GM13976 (cell line): ENCODE data around the gene TYROBP.

ENCODE experiments used
- DNase-seq: peaks from one replicate; pipeline ENCODE4 v3.0.0; 2012; ENCODE audit warnings: low spot score
- CTCF ChIP-seq: IDR thresholded peaks from 2 replicates; pipeline ENCODE4 v1.5.1; 2012; ENCODE audit warnings: borderline replicate concordance, mild to moderate bottlenecking; ENCODE audit not compliant: insufficient read depth; ENCODE audit errors: extremely low read depth, missing control alignments, control extremely low read depth
- in situ Hi-C: fragments of 300-500 bp; cut with MboI; formaldehyde crosslinking; loops from one replicate; pipeline ENCODE4 v1.12.0; 2022; ENCODE audit warnings: low sequenced_read_pairs, mixed read lengths, inconsistent platforms; ENCODE audit not compliant: unreplicated experiment

TYROBP gene

GRCh38 chr19:35943321-35944301 lies 35.5 kb upstream of the TYROBP start:
- in situ Hi-C loops: no loop called here
- no peak for TF ChIP-seq CTCF
- no peak for DNase-seq

- DNase-seq: no peak
- in situ Hi-C loops: no loop called here
- no peak for TF ChIP-seq CTCF
Measured at GRCh38 chr19:35942235-35942634, 34.1 kb upstream of the TYROBP start.

- in situ Hi-C loops: no loop called here
- no peak for DNase-seq
- TF ChIP-seq CTCF: no peak
Measured at GRCh38 chr19:35940839-35941238, 32.7 kb upstream of the TYROBP start.

GRCh38 chr19:35940078-35940775 lies 32.1 kb upstream of the TYROBP start:
- TF ChIP-seq CTCF: no peak
- in situ Hi-C loops: no loop called here
- no peak for DNase-seq

- DNase-seq: no peak
- in situ Hi-C loops: loop anchor here (10.0 kb wide), 1 partner anchor 55 kb away; no protein-coding TSS in a partner anchor
- no peak for TF ChIP-seq CTCF
Measured at GRCh38 chr19:35939307-35940077, 31.4 kb upstream of the TYROBP start.

- in situ Hi-C loops: loop anchor here (10.0 kb wide), 1 partner anchor 54 kb away; no protein-coding TSS in a partner anchor
- TF ChIP-seq CTCF: no peak
- DNase-seq: no peak
Measured at GRCh38 chr19:35938282-35939224, 30.5 kb upstream of the TYROBP start.
